GM12864 (cell line): ENCODE measurements around the gene UBXN4.
A peak's percentile ranks its signal among the peaks of the same experiment; 100 is the strongest.
"Not testable (repeated sequence)": the region's sequence is repeated elsewhere in the genome, so short reads cannot be mapped to it uniquely, and the experiment has no call there.

ENCODE experiments used
- DNase-seq: peaks from one replicate; pipeline ENCODE4 v3.0.0-alpha.2; 2011; ENCODE audit warnings: low read depth
- H3K4me3 ChIP-seq: 2 replicates; pipeline ENCODE4 v1.5.1; 2011; ENCODE audit warnings: mild to moderate bottlenecking, low read depth, low read length, control low read depth
- CTCF ChIP-seq: IDR thresholded peaks from 2 replicates; pipeline ENCODE4 v1.5.1; 2011; ENCODE audit warnings: low read depth, mild to moderate bottlenecking, moderate library complexity, low read length, control low read depth, inconsistent platforms; ENCODE audit errors: missing control alignments

The UBXN4 gene

DNA sequence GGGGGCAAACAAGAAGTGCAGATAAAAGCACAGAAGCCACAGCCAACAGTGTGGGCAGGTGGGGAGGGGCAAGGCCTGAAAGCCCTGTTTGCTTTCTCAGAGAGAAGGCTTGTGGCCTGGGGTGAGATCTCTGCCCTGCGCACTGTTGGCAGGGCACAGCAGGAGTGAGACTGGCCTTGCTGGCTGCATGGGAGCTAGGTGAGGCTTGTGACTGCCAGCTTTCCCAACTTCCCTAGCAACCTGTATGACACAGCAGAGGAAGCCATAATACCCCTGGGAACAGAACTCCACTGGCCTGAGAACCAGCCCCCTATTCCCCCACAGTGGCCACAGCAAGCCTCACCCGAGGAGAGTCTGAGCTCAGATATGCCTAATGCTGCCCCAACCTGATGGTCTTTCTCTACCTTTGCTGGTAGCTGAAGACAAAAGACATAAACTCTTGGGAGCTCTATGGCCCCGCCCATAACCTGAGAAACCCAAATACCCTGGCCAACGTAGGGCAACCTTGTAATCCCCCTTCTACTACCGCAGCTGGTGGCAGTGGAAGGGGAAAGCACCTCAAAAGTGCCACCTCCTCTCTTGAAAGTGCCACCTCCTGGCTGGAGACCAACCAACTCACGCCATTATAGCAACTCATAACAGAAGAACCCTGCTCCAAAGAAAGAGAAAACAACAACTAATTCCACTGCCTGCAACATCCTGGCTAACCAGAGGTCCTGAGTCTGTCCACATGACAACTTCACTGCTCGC lies 50.9 kb downstream of the UBXN4 start:
- no peak for TF ChIP-seq CTCF
- H3K4me3 ChIP-seq, result no peak overlapping the region
- no peak for DNase-seq

- DNase-seq, H3K4me3 ChIP-seq: not testable (repeated sequence)
- peak; percentile 30 for TF ChIP-seq CTCF
Observed at GRCh38 chr2:135795641-135796040, 54.0 kb downstream of the UBXN4 start.

DNA sequence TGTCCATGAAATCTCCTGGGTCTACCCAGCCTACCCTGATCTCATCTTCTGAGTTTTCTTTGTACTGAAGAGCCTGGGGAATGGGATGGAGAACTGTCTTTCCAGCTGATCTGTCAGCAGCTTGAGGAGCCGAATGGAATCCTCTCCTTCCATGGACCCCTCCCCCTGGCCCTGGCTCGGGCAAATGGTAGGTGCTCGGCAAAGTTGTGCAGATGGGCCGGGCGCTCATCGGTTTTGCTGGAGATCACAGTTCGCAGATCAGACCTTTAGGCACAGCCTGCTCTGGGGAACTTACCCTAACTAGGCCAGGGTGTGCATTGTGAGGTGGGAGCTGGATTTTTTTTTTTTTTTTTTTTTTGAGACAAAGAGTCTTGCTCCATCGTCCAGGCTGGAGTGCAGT lies 55.0 kb downstream of the UBXN4 start:
- TF ChIP-seq CTCF, result no peak
- no peak overlapping the region for H3K4me3 ChIP-seq
- no peak for DNase-seq

DNA sequence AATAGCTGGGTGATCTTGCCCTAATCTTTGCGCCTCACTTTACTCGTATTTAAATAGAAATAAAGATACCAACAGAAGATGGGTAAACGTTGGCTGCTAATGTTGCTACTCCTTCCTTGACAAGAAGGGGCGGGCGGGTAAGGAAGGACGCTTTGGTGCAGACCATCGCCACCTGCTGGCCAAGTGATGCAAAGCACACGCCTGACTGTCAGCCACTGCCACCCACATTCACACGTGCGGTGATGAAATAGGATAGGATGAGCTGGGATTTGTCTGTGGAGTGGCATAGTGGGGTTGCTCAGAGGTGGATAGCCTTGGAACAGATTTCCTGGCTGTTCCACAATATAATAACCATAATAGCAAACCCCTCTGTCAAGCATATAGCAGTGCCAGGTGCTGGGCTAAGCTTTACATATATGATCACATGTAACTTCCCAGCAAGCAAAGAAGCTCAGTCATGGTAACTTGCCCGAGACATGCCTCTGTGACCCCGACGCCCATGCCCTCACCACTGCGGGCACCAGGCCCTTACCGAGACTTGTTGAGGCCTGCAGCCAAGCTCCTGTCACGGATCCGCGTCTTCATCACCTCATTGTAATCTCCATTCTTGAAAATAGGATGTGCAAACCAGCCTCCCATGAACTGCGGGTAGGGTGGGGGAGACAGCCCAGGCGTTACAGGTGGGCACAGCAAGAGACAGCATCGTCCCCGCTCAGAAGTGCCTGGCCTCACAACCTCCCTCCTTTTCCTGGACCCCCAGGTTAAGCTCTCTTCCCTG lies 56.0 kb downstream of the UBXN4 start:
- peak; percentile 95 for TF ChIP-seq CTCF
- peak; percentile 35 for DNase-seq
- no peak overlapping the region for H3K4me3 ChIP-seq

- no peak for DNase-seq
- no peak overlapping the region for H3K4me3 ChIP-seq
- TF ChIP-seq CTCF, result no peak
Observed at GRCh38 chr2:135798275-135798705, 56.6 kb downstream of the UBXN4 start.

- peak; percentile 52 for TF ChIP-seq CTCF
- no peak for DNase-seq
- no peak overlapping the region for H3K4me3 ChIP-seq
Observed at GRCh38 chr2:135798762-135799161, 57.1 kb downstream of the UBXN4 start.

DNA sequence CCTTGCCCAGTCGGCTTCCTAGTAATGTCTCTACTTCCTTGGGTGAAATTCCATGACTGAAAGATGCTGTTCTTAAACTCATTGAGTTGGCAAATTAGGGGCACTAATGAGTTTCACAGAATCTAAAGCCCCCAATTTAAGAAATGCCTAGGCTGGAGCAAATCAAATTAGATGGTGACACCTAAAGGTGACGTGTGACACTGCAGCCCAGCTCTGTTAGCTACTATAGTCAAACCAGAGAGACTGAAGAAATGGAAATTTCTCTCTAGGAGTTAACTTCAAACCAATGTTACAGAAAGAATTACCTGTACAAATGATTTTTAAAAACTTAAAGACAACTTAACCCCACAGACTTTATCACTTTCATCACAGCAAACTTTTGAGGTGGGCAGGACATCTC lies 58.1 kb downstream of the UBXN4 start:
- DNase-seq, result no peak
- TF ChIP-seq CTCF, result peak; percentile 32
- no peak overlapping the region for H3K4me3 ChIP-seq
